HL-60 (cell line): Measurements from ENCODE around the gene COL13A1.

Experiments used
- CTCF ChIP-seq: IDR thresholded peaks from one replicate; pipeline ENCODE4 v1.5.1; 2011; ENCODE audit warnings: low read length, control low read depth, inconsistent platforms; ENCODE audit not compliant: insufficient read depth
- GABPA ChIP-seq: IDR thresholded peaks from 2 replicates; pipeline ENCODE4 v1.6.1; 2012; ENCODE audit warnings: low read depth
- POLR2AphosphoS5 ChIP-seq: IDR thresholded peaks from 2 replicates; pipeline ENCODE4 v1.6.1; 2012; ENCODE audit warnings: low read depth
- REST ChIP-seq: IDR thresholded peaks from 2 replicates; pipeline ENCODE4 v1.6.1; 2012; ENCODE audit warnings: low read depth; ENCODE audit not compliant: insufficient replicate concordance

GRCh38 chr10:69780077-69780476 lies 21.6 kb upstream of the COL13A1 start:
- TF ChIP-seq CTCF (no peak), POLR2AphosphoS5 (no peak), GABPA (no peak), REST (no peak)
